Uterus (tissue), 4 donors: ENCODE measurements around the gene CEACAM21. TPM values are rescaled to one million over a fixed set of nuclear protein-coding genes. Genes with fewer than 3 reads are reported as not detected.
"Not testable (repeated sequence)": the region's sequence is repeated elsewhere in the genome, so short reads cannot be mapped to it uniquely, and the experiment has no call there.

Experiments
- DNase-seq, 2 donors: peaks; one replicate each; pipeline ENCODE4 v3.0.0-alpha.2; 2019 to 2020
- H3K27ac ChIP-seq, 2 donors: fragments of 200-600 bp; sonication (generic); 1 replicate in 1 of 2; 2 replicates in 1 of 2; pipeline ENCODE4 v1.5.1; 2016 to 2018
- H3K27me3 ChIP-seq, 2 donors: fragments of 200-600 bp; sonication (generic); one replicate each; pipeline ENCODE4 v1.5.1; 2018 to 2019; ENCODE audit warnings: control low read depth in 1 of 2
- H3K36me3 ChIP-seq, 2 donors: fragments of 200-600 bp; sonication (generic); one replicate each; pipeline ENCODE4 v1.5.1; 2019; ENCODE audit warnings: control low read depth in 1 of 2
- H3K4me1 ChIP-seq, 2 donors: fragments of 200-600 bp; sonication (generic); one replicate each; pipeline ENCODE4 v1.5.1; 2018 to 2019; ENCODE audit warnings: control low read depth in 1 of 2
- H3K4me3 ChIP-seq, 2 donors: fragments of 200-600 bp; sonication (generic); 1 replicate in 1 of 2; 2 replicates in 1 of 2; pipeline ENCODE4 v1.5.1; 2018 to 2019; ENCODE audit warnings: mild to moderate bottlenecking in 1 of 2
- H3K9me3 ChIP-seq, 2 donors: fragments of 200-600 bp; sonication (generic); one replicate each; pipeline ENCODE4 v1.5.1; 2019; ENCODE audit warnings: control low read depth in 1 of 2
- CTCF ChIP-seq, 4 experiments: fragments of 200-600 bp in 2 of 4; fragments of 450-650 bp in 2 of 4; sonication (generic) in 2 of 4; IDR thresholded peaks; one replicate each; pipeline ENCODE4 v1.5.1; 2016 to 2019; ENCODE audit warnings: antibody characterized with exemption in 4 of 4, mild to moderate bottlenecking in 2 of 4, moderate library complexity in 1 of 4
- POLR2A ChIP-seq, 2 donors: fragments of 450-650 bp; IDR thresholded peaks; one replicate each; pipeline ENCODE4 v1.6.1; 2016; ENCODE audit warnings: antibody characterized with exemption in 2 of 2, mild to moderate bottlenecking in 1 of 2, moderate library complexity in 1 of 2
- intact Hi-C: fragments of 100-400 bp; cut with DNase I; formaldehyde crosslinking; loops from one replicate; pipeline ENCODE4 v1.15.1; 2023; ENCODE audit warnings: low total_unique reads
- total RNA-seq, 4 donors: library from RNA; depleted of rRNA in 3 of 4; stranded (reverse); fragments of >200 nt in 3 of 4; gene quantifications; one replicate each; pipeline versions ENCODE4 v1.1.0 to v1.2.4, GENCODE V29; 2014 to 2023
- donor health status: DM: yes; HTN: yes; CAD: no.

Gene CEACAM21
- total RNA-seq, 4 donors from 2014 or later, result 1.1 to 2.8 (median 2.6) TPM; not detected in 1

- DNase-seq, result no peak
- H3K4me3 ChIP-seq, result no peak overlapping the region
- H3K36me3 ChIP-seq, result no peaks in the 10 kb centered on the region
- H3K9me3 ChIP-seq, result no peaks in the 10 kb centered on the region
- H3K27me3 ChIP-seq, result no peaks in the 10 kb centered on the region
- no peaks in the 10 kb centered on the region for H3K4me1 ChIP-seq
- no peak for TF ChIP-seq POLR2A (IDR thresholded peaks at IDR 0.05)
- no peak for TF ChIP-seq CTCF (IDR thresholded peaks at IDR 0.05)
- intact Hi-C loops, result no loop called here
- H3K27ac ChIP-seq, result no peak overlapping the region
Measured at GRCh38 chr19:41577144-41577830, 1.3 kb downstream of the CEACAM21 start.

GRCh38 chr19:41577833-41578232 lies 1.9 kb downstream of the CEACAM21 start:
- intact Hi-C loops, result no loop called here
- H3K4me3 ChIP-seq, result no peak overlapping the region

GRCh38 chr19:41578886-41579285 lies 2.9 kb downstream of the CEACAM21 start:
- intact Hi-C loops, result no loop called here
- DNase-seq, result no peak

More at GRCh38 chr19:41577833-41578232, 1.9 kb downstream of the CEACAM21 start:
- Histone ChIP-seq H3K27ac (no peak overlapping the region), H3K27me3 (no peaks in the 10 kb centered on the region), H3K36me3 (no peaks in the 10 kb centered on the region), H3K4me1 (no peaks in the 10 kb centered on the region), H3K9me3 (no peaks in the 10 kb centered on the region)
- DNase-seq, result no peak
- TF ChIP-seq POLR2A (IDR thresholded peaks at IDR 0.05), result no peak
- no peak for TF ChIP-seq CTCF (IDR thresholded peaks at IDR 0.05)

GRCh38 chr19:41581068-41581467 lies 5.1 kb downstream of the CEACAM21 start:
- H3K36me3 ChIP-seq, H3K27ac ChIP-seq, intact Hi-C loops, DNase-seq, H3K27me3 ChIP-seq, H3K4me3 ChIP-seq, H3K9me3 ChIP-seq, H3K4me1 ChIP-seq: not testable (repeated sequence)

More at GRCh38 chr19:41578886-41579285, 2.9 kb downstream of the CEACAM21 start:
- H3K4me3 ChIP-seq, result no peak overlapping the region
- H3K27ac ChIP-seq, result no peak overlapping the region
- TF ChIP-seq CTCF (IDR thresholded peaks at IDR 0.05), result no peak
- no peak for TF ChIP-seq POLR2A (IDR thresholded peaks at IDR 0.05)
- no peaks in the 10 kb centered on the region for H3K9me3 ChIP-seq
- H3K36me3 ChIP-seq, result no peaks in the 10 kb centered on the region
- no peaks in the 10 kb centered on the region for H3K4me1 ChIP-seq
- H3K27me3 ChIP-seq, result no peaks in the 10 kb centered on the region

GRCh38 chr19:41582577-41583182 lies 6.7 kb downstream of the CEACAM21 start:
- intact Hi-C loops, DNase-seq, H3K9me3 ChIP-seq, H3K4me1 ChIP-seq, H3K4me3 ChIP-seq, H3K27ac ChIP-seq, H3K27me3 ChIP-seq, H3K36me3 ChIP-seq: not testable (repeated sequence)

- Histone ChIP-seq H3K36me3 (no peaks in the 10 kb centered on the region), H3K4me3 (no peak overlapping the region), H3K4me1 (no peaks in the 10 kb centered on the region), H3K27me3 (no peaks in the 10 kb centered on the region), H3K27ac (no peak overlapping the region), H3K9me3 (no peaks in the 10 kb centered on the region)
- intact Hi-C loops, result no loop called here
- TF ChIP-seq CTCF (IDR thresholded peaks at IDR 0.05), result no peak
- TF ChIP-seq POLR2A (IDR thresholded peaks at IDR 0.05), result no peak
- DNase-seq, result no peak
Measured at GRCh38 chr19:41584260-41584810, 8.4 kb downstream of the CEACAM21 start.
